DMS153 treated with DMSO at 0.1 percent for 48 hours (cell line): ENCODE measurements around the gene CLMP.
"Not testable (repeated sequence)": the region's sequence is repeated elsewhere in the genome, so short reads cannot be mapped to it uniquely, and the experiment has no call there.

Source experiments
- DNase-seq: peaks from one replicate; lab custom pipeline; 2025; ENCODE audit not compliant: unreplicated experiment; lab: John Stamatoyannopoulos, UW

CLMP gene

DNA sequence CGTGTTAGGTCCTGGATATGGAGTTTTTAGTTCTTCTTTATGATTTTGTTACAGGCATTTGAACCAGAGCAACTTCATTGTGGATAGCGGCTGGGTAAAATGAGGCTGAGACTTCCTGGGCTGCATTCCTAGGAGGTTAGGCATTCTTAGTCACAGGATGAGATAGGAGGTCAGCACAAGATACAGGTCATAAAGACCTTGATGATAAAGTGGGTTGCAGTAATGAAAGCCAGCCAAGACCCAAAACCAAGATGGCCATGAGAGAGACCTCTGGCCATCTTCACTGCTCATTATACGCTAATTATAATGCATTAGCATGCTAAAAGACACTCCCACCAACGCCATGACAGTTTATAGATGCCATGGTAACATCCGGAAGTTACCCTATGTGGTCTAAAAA lies 23.4 kb upstream of the CLMP start:
- DNase-seq, result no peak

- DNase-seq, result no peak
Observed at GRCh38 chr11:123217897-123218296, 22.8 kb upstream of the CLMP start.

GRCh38 chr11:123216249-123216648 lies 21.2 kb upstream of the CLMP start:
- no peak for DNase-seq

DNA sequence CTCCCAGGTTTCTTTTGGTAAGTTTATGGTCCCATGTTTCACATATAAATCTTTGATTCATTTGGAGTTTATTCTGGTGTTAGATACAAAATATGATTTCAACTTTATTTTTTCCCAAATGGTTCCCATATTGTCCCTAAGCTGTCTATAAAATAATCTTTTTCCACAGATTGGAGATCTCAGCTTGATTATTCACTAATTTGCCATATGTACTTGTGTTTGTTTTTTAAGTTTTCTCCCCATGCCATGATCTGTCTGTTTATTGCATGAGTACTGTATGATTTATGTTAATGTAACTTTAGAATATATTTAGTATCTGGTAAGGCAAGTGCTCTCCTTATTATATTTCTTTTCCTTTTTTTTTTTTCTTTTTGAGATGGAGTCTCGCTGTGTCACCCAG lies 19.9 kb upstream of the CLMP start:
- no peak for DNase-seq

DNA sequence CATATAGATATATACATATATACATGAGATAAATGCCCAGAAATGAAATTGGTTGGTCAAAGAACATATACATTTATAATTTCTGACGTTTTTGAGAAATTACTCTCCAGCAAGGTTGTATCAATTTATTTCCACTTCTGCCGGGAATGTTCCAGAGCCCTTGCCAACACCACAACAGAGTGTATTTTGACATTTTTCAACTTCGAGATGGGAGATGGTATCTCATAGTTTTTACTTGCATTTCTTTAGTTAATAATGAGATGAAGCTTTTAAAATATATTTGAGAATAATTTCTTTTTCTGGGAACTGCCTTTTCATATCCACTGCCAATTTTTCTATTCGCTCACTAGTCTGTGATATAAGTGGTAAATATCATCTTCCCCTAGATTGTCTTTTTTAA lies 19.3 kb upstream of the CLMP start:
- no peak for DNase-seq

- no peak for DNase-seq
Observed at GRCh38 chr11:123213307-123213771, 18.3 kb upstream of the CLMP start.

DNA sequence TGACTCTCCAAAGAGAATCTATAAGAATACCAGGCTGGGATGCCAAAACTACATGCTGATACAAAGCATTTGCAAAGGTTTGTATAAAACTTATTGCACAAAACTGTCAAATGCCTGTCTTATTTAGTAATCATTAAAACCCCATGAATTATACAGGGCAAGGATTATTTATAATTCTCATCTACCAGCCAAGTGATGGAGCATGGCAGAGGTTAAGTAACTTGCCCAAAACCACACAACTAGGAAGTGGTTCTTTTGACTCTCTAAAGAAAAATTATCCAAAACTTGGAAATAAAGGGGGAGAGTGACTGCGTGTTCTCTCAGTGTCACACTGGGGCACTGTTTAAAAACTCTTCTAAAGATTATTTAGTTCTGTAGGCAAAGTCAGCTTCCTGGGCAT lies 17.4 kb upstream of the CLMP start:
- DNase-seq, result no peak

GRCh38 chr11:123211981-123212380 lies 16.9 kb upstream of the CLMP start:
- DNase-seq, result no peak

DNA sequence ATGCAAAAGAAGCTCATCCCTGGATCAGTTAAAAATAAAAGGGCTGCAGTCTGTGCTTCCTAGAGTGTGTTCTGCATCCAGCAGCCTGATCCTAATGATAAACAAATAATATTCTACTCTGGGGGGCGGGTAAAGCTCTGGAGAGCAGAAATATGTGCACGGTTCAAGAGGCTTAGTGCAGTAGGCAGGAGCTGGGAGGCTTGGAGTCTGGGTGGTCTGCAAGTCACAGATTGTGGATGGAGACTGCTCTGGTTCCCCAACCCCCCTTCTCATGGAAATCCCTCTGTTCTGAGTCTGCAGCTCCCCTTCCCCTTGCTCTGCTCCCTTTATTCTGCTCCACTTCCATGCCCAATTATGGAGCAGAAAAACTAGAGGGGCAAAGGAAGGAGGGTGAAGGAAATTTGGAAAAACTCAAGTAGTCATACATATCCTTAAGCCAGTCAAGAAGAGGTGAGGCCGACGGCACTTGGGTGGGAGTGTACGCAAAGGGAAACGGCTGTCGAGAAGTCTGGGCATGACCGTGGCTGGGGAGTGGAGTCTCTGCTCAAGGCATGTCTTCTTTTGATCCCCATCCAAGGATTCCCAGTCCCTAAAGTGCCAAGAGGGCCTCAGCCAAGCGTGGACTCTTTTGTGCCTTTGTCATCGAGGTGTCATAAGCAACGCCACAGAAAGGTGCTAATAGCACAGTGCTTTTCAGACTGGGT lies 16.3 kb upstream of the CLMP start:
- DNase-seq, result no peak

DNA sequence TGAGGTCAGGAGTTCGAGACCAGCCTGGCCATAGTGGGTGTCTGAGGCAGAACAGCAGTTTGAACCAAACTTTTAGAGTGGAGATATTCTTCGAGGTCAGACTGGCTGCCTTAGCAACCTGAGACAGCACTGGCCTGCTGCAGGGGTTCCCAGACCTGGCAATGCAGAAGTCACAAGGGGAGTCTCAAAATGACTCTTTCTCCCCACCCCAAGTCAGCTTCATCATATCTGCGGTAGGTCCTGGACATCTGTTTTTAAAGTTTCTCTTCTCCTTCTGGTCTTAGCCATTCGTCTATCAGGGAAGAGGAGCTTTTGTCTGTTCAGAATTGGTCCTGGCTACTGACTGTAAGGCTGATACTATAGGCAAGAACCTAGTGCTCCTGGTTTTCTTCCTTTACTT lies 14.5 kb upstream of the CLMP start:
- no peak for DNase-seq

DNA sequence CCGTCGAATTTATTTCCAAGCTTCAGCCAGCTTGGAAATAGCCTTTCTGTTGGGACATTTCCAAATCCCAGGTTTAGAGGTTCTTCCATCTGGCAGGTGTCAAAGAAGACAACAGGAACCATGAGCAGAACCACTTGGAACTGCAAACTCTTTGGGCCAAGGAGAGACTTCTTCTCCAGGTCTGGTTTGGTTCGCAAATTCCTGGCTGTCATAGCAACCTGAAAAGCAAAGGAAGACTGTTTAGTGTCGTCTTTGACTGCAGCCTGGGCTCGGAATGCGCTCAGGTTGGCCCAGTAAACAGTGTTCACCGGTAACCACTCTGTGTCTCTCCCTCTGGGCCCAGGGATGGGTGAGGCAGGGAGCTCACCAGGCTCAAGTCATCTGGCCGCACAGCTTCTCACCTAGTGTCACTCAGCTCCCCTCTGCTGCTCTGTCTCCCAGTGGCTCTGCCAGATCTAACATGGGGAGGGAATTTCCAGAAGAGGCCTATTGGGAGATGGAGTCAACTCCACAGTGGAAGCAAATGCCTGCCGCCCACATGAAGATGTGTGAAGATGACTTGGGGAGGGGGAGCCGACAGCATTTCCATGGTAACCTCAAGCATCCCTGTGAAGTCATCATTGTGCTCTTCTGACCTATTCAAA lies 11.9 kb upstream of the CLMP start:
- no peak for DNase-seq

GRCh38 chr11:123206055-123206454 lies 11.0 kb upstream of the CLMP start:
- not testable (repeated sequence) for DNase-seq

DNA sequence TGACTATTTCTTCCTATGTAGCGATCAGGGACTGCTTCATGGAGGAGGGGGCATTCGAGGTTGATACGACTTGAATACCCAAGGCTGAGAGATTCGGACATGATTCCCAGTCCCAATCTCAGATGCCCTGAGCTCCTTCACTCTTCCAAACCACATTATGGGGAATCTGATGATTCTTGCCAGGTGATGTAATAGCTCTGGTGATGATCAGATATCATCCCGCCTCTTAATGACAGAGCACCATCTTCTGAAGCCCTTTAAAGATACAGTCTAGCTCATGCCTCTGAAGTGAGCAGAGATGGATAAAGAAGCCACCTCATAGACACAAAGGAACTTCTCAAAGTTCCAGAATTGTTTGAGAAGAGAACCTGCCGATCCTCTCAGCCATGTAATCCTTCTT lies 8.9 kb upstream of the CLMP start:
- DNase-seq, result no peak

DNA sequence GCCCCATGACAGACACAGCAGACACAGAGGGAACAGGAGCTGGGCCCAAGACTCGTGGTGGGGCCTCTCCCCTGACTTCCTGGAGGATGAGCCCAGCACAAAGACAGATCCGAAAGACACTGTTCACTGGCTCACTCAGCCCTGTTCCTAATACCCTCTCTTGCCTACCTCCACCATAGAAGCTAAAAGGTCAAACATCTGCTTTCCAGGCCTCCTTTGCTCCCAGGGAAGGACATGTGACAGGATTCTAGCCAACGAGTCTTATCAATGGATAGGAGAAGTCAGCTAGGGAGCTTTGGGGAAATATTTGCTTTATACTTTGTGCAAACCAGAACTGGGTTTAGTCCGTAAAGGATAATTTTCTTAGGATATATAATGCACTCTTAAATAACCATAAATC lies 8.4 kb upstream of the CLMP start:
- no peak for DNase-seq

GRCh38 chr11:123202155-123203151 lies 7.4 kb upstream of the CLMP start:
- DNase-seq, result no peak

GRCh38 chr11:123200264-123200663 lies 5.2 kb upstream of the CLMP start:
- no peak for DNase-seq

GRCh38 chr11:123197711-123198110 lies 2.7 kb upstream of the CLMP start:
- no peak for DNase-seq

DNA sequence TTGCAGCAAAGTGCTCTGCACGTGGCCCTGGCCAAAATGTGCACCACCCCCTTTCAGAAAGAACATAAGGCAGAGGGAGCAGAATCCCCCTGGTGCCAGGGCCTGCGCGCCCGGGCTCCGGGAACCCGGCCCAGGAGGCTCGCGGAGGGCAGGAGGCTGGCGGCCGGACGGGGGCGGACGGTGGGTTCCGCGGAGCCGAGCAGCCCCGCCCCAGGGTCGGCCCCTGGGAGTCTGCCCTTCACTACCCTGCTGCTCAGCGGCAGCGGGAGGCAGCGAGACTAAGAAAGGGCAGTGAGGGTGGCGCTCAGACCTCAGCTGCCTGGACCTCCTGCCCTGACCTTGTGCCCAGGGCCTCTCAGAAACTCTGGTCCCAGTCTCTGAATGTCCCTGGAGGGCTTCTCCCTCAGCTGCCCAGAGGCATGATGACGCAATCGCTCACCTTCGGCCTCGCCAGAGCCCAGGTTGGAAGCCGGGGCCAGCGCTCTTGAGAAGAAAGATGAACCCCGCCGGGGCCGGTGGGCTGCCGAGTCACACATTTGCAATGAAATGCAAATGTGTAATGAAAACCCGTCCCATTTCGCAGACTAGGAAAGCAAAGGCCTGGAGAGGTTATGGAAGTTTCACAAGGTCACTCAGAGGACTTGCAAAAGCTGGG lies 1.1 kb upstream of the CLMP start:
- DNase-seq, result no peak

DNA sequence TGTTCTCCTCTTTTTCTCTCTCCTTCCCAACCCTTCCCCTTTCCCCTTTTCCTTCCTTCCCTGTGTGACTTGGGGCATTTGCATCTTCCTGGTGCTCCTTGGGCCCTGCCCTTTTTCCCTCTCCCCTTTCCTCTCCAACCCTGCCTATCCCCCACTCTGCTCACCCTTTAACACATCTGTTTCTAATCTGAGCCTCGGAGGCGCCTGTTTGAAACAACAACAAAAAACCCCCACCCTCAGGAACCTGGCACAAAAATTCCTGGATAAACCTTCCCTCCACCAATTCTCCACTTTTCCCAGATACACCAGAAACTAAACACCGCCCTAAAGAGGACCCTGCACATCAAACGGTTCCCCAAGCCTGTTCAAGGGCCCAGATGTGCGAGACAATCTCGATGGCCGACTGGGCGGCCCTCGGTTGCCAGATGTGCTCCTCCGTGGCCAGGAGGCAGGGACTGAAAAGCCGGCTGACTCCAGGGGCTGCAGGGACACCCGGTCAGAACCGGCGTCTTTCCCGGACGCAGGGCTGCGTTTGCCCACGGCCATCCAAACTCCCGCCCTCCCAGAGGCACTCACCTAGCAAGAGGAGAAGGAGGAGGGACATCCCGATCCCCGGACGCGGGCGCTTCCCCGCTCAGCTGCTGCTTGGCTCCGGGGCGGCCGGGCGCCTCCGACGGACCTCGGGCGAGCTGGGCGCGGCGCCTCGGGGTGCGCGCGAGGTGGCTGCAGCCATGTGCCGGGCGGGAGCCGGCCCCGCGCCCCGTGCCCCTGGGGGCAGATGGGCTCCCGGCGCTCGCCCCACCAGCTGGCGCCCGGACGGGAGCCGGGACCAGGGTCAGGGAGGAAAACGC lies 486 bp downstream of the CLMP start:
- no peak for DNase-seq

DNA sequence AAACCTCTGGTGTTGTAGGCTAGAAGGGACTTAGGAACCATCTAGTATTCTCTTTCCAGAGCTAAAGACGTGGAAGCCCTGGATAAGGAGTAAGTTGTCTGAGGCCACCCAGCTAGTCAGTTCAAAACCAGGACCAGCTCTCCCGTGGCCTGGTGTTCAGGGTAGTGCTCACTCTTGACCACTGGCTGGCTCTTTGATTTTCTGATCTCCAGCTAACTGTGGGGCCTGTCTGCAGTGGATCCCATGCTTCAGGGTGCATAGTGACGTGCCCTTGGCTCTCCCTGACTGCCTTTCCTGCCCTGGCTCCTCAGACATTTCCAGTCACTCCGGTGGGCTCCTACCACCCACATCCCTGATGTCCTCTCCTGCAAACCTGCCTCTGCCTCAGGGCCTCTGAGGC lies 1.3 kb downstream of the CLMP start:
- DNase-seq, result no peak
